Activated CD4-positive, alpha-beta T cell treated with anti-CD3 and anti-CD28 coated beads for 48 hours (primary cell): ENCODE measurements around the gene REG3A.

ENCODE experiments used
- DNase-seq: peaks from one replicate; pipeline ENCODE4 v3.0.0-alpha.2; 2020

REG3A gene

GRCh38 chr2:79159653-79160052, at the start of gene REG3A:
Gene REG3A (minus strand): TSS chr2:79159753. CDS start chr2:79159405, 348 bp downstream.
- DNase-seq = no peak

- no peak for DNase-seq
These were observed 41.2 kb upstream of the REG3A start for GRCh38 chr2:79200762-79201161.

- no peak for DNase-seq
These were observed 32.3 kb upstream of the REG3A start for GRCh38 chr2:79191816-79192215.

GRCh38 chr2:79191081-79191480, 31.5 kb upstream of the REG3A start:
- no peak for DNase-seq

GRCh38 chr2:79189465-79189864, 29.9 kb upstream of the REG3A start:
- DNase-seq = no peak

GRCh38 chr2:79181617-79182016, 22.1 kb upstream of the REG3A start:
- DNase-seq = no peak

GRCh38 chr2:79180092-79180491, 20.5 kb upstream of the REG3A start:
- DNase-seq = no peak

- no peak for DNase-seq
These were observed 19.5 kb upstream of the REG3A start for GRCh38 chr2:79179036-79179435.

- no peak for DNase-seq
These were observed 18.6 kb upstream of the REG3A start for GRCh38 chr2:79178076-79178674.

GRCh38 chr2:79171348-79171958, 11.9 kb upstream of the REG3A start:
- DNase-seq = no peak

- no peak for DNase-seq
These were observed 3.2 kb upstream of the REG3A start for GRCh38 chr2:79162801-79163200.

- no peak for DNase-seq
These were observed 2.6 kb upstream of the REG3A start for GRCh38 chr2:79162132-79162531.

GRCh38 chr2:79159030-79159429, 523 bp downstream of the REG3A start:
- no peak for DNase-seq

GRCh38 chr2:79155826-79156476, 3.6 kb downstream of the REG3A start:
- DNase-seq = no peak

GRCh38 chr2:79139423-79139822, 20.1 kb downstream of the REG3A start:
- no peak for DNase-seq

GRCh38 chr2:79138385-79138784, 21.2 kb downstream of the REG3A start:
- no peak for DNase-seq

- DNase-seq = no peak
These were observed 27.9 kb downstream of the REG3A start for GRCh38 chr2:79131687-79132086.

GRCh38 chr2:79129804-79130203, 29.7 kb downstream of the REG3A start:
- no peak for DNase-seq

- no peak for DNase-seq
These were observed 30.3 kb downstream of the REG3A start for GRCh38 chr2:79129260-79129659.

- DNase-seq = no peak
These were observed 31.1 kb downstream of the REG3A start for GRCh38 chr2:79128406-79128805.

- no peak for DNase-seq
These were observed 33.9 kb downstream of the REG3A start for GRCh38 chr2:79125721-79125985.

- no peak for DNase-seq
These were observed 34.4 kb downstream of the REG3A start for GRCh38 chr2:79124907-79125720.

- DNase-seq = no peak
These were observed 36.9 kb downstream of the REG3A start for GRCh38 chr2:79122676-79123075.

- DNase-seq = no peak
These were observed 39.3 kb downstream of the REG3A start, which contains the start of gene REG1A for GRCh38 chr2:79120194-79120713. Gene REG1A (plus strand): TSS chr2:79120488. CDS start chr2:79120862, 374 bp downstream.
